HepG2 (cell line): Measurements from ENCODE around the gene MAGED1.

ENCODE experiments used
- CEBPB ChIP-seq: IDR thresholded peaks from 2 replicates; pipeline ENCODE4 v1.6.1; 2011; ENCODE audit warnings: low read depth, low read length, improper control_type of control experiment, borderline replicate concordance
- CTCF ChIP-seq: sonication (generic); formaldehyde crosslinking; IDR thresholded peaks from 2 replicates; pipeline ENCODE4 v1.5.0; 2020; ENCODE audit warnings: mild to moderate bottlenecking, missing genetic modification reagents, moderate library complexity
- FOSL2 ChIP-seq: sonication (generic); formaldehyde crosslinking; IDR thresholded peaks from 2 replicates; pipeline ENCODE4 v1.4.0; 2020; ENCODE audit warnings: missing genetic modification reagents
- FOXJ3 ChIP-seq: sonication (generic); formaldehyde crosslinking; IDR thresholded peaks from 2 replicates; pipeline ENCODE4 v1.4.0; 2020; ENCODE audit warnings: missing genetic modification reagents, mild to moderate bottlenecking, borderline replicate concordance
- HDAC1 ChIP-seq: sonication (generic); formaldehyde crosslinking; IDR thresholded peaks from 2 replicates; pipeline ENCODE4 v1.5.1; 2020; ENCODE audit warnings: mild to moderate bottlenecking, missing genetic modification reagents
- HINFP ChIP-seq: sonication (generic); formaldehyde crosslinking; IDR thresholded peaks from 2 replicates; pipeline ENCODE4 v1.4.0; 2020; ENCODE audit warnings: low read depth, mild to moderate bottlenecking, missing genetic modification reagents
- MZF1 ChIP-seq: sonication (generic); formaldehyde crosslinking; IDR thresholded peaks from 2 replicates; pipeline ENCODE4 v1.8.1; 2023; ENCODE audit warnings: mild to moderate bottlenecking, missing genetic modification reagents, borderline replicate concordance
- POLR2A ChIP-seq, 2 experiments: IDR thresholded peaks; 2 replicates each; pipeline ENCODE4 v1.6.1; 2011; ENCODE audit warnings: low read depth in 2 of 2, low read length in 2 of 2, mild to moderate bottlenecking in 1 of 2, moderate library complexity in 1 of 2; ENCODE audit not compliant: insufficient read depth in 1 of 2
- REPIN1 ChIP-seq: sonication (generic); formaldehyde crosslinking; IDR thresholded peaks from 2 replicates; pipeline ENCODE4 v1.8.0; 2022; ENCODE audit warnings: missing genetic modification reagents, low read depth, mild to moderate bottlenecking, borderline replicate concordance
- U2AF1 ChIP-seq: fragments of 200-400 bp; formaldehyde crosslinking; optimal IDR thresholded peaks from 2 replicates; pipeline ENCODE3; 2017; ENCODE audit warnings: mild to moderate bottlenecking, low read depth, low read length
- YY1 ChIP-seq: IDR thresholded peaks from 2 replicates; pipeline ENCODE4 v1.6.1; 2011; ENCODE audit warnings: low read length, low read depth, moderate library complexity, mild to moderate bottlenecking; ENCODE audit not compliant: insufficient read depth, insufficient replicate concordance
- ZFP37 ChIP-seq: sonication (generic); formaldehyde crosslinking; IDR thresholded peaks from 2 replicates; pipeline ENCODE4 v1.4.0; 2020; ENCODE audit warnings: missing genetic modification reagents, borderline replicate concordance
- ZNF430 ChIP-seq: sonication (generic); formaldehyde crosslinking; IDR thresholded peaks from 2 replicates; pipeline ENCODE4 v1.9.0; 2021; ENCODE audit warnings: mild to moderate bottlenecking, missing genetic modification reagents

GRCh38 chrX:51893931-51894696 lies 691 bp downstream of the MAGED1 start:
- TF ChIP-seq ZNF430 (CRISPR knock-in tag), result no peak
- TF ChIP-seq HINFP (CRISPR knock-in tag), result no peak
- TF ChIP-seq CEBPB, result no peak
- TF ChIP-seq POLR2A (IDR thresholded peaks at IDR 0.05; ENCODE audit: insufficient read depth in 1 of 2, low read depth in 2 of 2, low read length in 2 of 2), result no peak
- no peak for TF ChIP-seq U2AF1
- TF ChIP-seq CTCF (CRISPR knock-in tag), result no peak
- no peak for TF ChIP-seq YY1
- TF ChIP-seq FOSL2 (CRISPR knock-in tag), result no peak
- TF ChIP-seq HDAC1 (CRISPR knock-in tag), result no peak
- no peak for TF ChIP-seq FOXJ3 (CRISPR knock-in tag)
- no peak for TF ChIP-seq REPIN1 (CRISPR knock-in tag)
- no peak for TF ChIP-seq MZF1 (CRISPR knock-in tag)
- no peak for TF ChIP-seq ZFP37 (CRISPR knock-in tag)
